Uterus (tissue), 2 donors: ENCODE results near the gene PMM2.

Experiments used
- CTCF ChIP-seq, 4 experiments: fragments of 200-600 bp in 2 of 4; fragments of 450-650 bp in 2 of 4; sonication (generic) in 2 of 4; IDR thresholded peaks; one replicate each; pipeline ENCODE4 v1.5.1; 2016 to 2019; ENCODE audit warnings: antibody characterized with exemption in 4 of 4, mild to moderate bottlenecking in 2 of 4, moderate library complexity in 1 of 4
- POLR2A ChIP-seq, 2 donors: fragments of 450-650 bp; IDR thresholded peaks; one replicate each; pipeline ENCODE4 v1.6.1; 2016; ENCODE audit warnings: antibody characterized with exemption in 2 of 2, mild to moderate bottlenecking in 1 of 2, moderate library complexity in 1 of 2

- TF ChIP-seq CTCF (IDR thresholded peaks at IDR 0.05) (no peak), POLR2A (IDR thresholded peaks at IDR 0.05) (no peak)
Measured at GRCh38 chr16:8819411-8820034, 21.9 kb downstream of the PMM2 start.
